ENCODE data around the gene WWTR1.

DNA sequence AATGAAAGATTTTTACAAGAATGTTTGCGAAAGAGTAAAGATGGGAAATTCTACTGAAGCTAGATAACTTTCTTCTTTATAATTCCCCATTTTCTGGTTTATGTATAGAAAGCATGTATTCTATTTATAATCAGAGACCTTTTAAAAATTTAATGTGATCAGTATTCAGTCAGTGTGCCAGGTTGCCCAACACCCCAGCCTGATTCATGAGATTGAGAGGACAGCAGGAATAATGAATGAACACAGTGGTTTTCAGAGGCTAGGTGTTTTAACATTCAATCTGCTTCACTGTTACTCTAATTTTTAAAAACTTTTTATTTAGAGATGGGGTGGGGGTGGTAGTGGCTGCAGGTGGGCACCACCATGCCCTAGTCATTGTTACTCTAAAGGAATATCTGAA is 4.7 kb downstream of the WWTR1 start:
- TF ChIP-seq, protein P1, sequence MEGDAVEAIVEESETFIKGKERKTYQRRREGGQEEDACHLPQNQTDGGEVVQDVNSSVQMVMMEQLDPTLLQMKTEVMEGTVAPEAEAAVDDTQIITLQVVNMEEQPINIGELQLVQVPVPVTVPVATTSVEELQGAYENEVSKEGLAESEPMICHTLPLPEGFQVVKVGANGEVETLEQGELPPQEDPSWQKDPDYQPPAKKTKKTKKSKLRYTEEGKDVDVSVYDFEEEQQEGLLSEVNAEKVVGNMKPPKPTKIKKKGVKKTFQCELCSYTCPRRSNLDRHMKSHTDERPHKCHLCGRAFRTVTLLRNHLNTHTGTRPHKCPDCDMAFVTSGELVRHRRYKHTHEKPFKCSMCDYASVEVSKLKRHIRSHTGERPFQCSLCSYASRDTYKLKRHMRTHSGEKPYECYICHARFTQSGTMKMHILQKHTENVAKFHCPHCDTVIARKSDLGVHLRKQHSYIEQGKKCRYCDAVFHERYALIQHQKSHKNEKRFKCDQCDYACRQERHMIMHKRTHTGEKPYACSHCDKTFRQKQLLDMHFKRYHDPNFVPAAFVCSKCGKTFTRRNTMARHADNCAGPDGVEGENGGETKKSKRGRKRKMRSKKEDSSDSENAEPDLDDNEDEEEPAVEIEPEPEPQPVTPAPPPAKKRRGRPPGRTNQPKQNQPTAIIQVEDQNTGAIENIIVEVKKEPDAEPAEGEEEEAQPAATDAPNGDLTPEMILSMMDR (IDR thresholded peaks at IDR 0.05; ENCODE audit: insufficient read depth, low read length), result no peak
- no peak for TF ChIP-seq GABPA (IDR thresholded peaks at IDR 0.05; ENCODE audit: low read depth)
- TF ChIP-seq, protein P2, sequence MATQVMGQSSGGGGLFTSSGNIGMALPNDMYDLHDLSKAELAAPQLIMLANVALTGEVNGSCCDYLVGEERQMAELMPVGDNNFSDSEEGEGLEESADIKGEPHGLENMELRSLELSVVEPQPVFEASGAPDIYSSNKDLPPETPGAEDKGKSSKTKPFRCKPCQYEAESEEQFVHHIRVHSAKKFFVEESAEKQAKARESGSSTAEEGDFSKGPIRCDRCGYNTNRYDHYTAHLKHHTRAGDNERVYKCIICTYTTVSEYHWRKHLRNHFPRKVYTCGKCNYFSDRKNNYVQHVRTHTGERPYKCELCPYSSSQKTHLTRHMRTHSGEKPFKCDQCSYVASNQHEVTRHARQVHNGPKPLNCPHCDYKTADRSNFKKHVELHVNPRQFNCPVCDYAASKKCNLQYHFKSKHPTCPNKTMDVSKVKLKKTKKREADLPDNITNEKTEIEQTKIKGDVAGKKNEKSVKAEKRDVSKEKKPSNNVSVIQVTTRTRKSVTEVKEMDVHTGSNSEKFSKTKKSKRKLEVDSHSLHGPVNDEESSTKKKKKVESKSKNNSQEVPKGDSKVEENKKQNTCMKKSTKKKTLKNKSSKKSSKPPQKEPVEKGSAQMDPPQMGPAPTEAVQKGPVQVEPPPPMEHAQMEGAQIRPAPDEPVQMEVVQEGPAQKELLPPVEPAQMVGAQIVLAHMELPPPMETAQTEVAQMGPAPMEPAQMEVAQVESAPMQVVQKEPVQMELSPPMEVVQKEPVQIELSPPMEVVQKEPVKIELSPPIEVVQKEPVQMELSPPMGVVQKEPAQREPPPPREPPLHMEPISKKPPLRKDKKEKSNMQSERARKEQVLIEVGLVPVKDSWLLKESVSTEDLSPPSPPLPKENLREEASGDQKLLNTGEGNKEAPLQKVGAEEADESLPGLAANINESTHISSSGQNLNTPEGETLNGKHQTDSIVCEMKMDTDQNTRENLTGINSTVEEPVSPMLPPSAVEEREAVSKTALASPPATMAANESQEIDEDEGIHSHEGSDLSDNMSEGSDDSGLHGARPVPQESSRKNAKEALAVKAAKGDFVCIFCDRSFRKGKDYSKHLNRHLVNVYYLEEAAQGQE (IDR thresholded peaks at IDR 0.05; ENCODE audit: insufficient replicate concordance, low read depth), result no peak
- no peak for TF ChIP-seq POLR2AphosphoS5 (IDR thresholded peaks at IDR 0.05; ENCODE audit: low read depth)

Measured in HL-60 (cell line).